K562 (cell line): Measurements from ENCODE around the gene NPB. TPM values are rescaled to one million over a fixed set of nuclear protein-coding genes. Genes with fewer than 3 reads are reported as not detected.

Experiments
- BHLHE40 ChIP-seq: IDR thresholded peaks from 2 replicates; pipeline ENCODE4 v1.6.1; 2011; ENCODE audit warnings: low read length, improper control_type of control experiment
- BRD4 ChIP-seq: fragments of 200-600 bp; sonication (generic); IDR thresholded peaks from 2 replicates; pipeline ENCODE4 v1.6.1; 2017; ENCODE audit warnings: inconsistent platforms
- CTBP1 ChIP-seq: fragments of 450-650 bp; IDR thresholded peaks from 2 replicates; pipeline ENCODE4 v1.6.1; 2016; ENCODE audit warnings: borderline replicate concordance
- CUX1 ChIP-seq: fragments of 200-800 bp; sonication (Bioruptor generic); IDR thresholded peaks from 2 replicates; pipeline ENCODE4 v1.6.1; 2016; ENCODE audit warnings: missing genetic modification characterization, missing compliant biosample characterization
- MTA3 ChIP-seq: fragments of 450-650 bp; formaldehyde crosslinking; IDR thresholded peaks from 2 replicates; pipeline ENCODE4 v1.6.1; 2017; ENCODE audit warnings: mild to moderate bottlenecking, borderline replicate concordance
- NBN ChIP-seq: fragments of 450-650 bp; IDR thresholded peaks from 2 replicates; pipeline ENCODE4 v1.6.1; 2016; ENCODE audit warnings: low read depth, mild to moderate bottlenecking
- SMARCA4 ChIP-seq: fragments of 450-650 bp; IDR thresholded peaks from 2 replicates; pipeline ENCODE4 v1.6.1; 2016
- THAP12 ChIP-seq: fragments of 250-450 bp; sonication (Bioruptor Pico); IDR thresholded peaks from 2 replicates; pipeline ENCODE4 v1.9.0; 2021; ENCODE audit warnings: mild to moderate bottlenecking, inconsistent platforms
- TRIM24 ChIP-seq, 2 experiments: fragments of 450-650 bp; IDR thresholded peaks; 2 replicates each; pipeline ENCODE4 v1.6.1; 2016
- ZBED1 ChIP-seq: IDR thresholded peaks from 2 replicates; pipeline ENCODE4 v1.6.1; 2014
- ZFP1 ChIP-seq: fragments of 450-650 bp; formaldehyde crosslinking; IDR thresholded peaks from 2 replicates; pipeline ENCODE4 v1.4.0; 2020; ENCODE audit warnings: mild to moderate bottlenecking, mixed read lengths
- ZFP36 ChIP-seq: fragments of 150-350 bp; IDR thresholded peaks from 2 replicates; pipeline ENCODE4 v1.6.1; 2018; ENCODE audit warnings: low read length, low read depth; ENCODE audit not compliant: partially characterized antibody
- ZNF124 ChIP-seq: sonication (generic); formaldehyde crosslinking; IDR thresholded peaks from 2 replicates; pipeline ENCODE4 v1.8.1; 2022; ENCODE audit warnings: missing genetic modification reagents
- ZNF277 ChIP-seq: fragments of 250-450 bp; sonication (Bioruptor Pico); IDR thresholded peaks from 2 replicates; pipeline ENCODE4 v1.8.0; 2022; ENCODE audit warnings: inconsistent platforms, mild to moderate bottlenecking, moderate library complexity, borderline replicate concordance
- ZNF316 ChIP-seq: fragments of 450-650 bp; IDR thresholded peaks from 2 replicates; pipeline ENCODE4 v1.6.1; 2016
- ZNF512 ChIP-seq: IDR thresholded peaks from 2 replicates; pipeline ENCODE4 v1.6.1; 2016; ENCODE audit warnings: missing genetic modification characterization, missing compliant biosample characterization
- ZNF707 ChIP-seq: fragments of 250-450 bp; sonication (Bioruptor Pico); conservative IDR thresholded peaks from 2 replicates; pipeline ENCODE4 v1.8.0; 2022; ENCODE audit warnings: inconsistent platforms, mild to moderate bottlenecking, moderate library complexity
- polyA plus RNA-seq, 8 experiments: library from polyadenylated mRNA; depleted of rRNA in 4 of 8; stranded (reverse) in 5 of 8; unstranded in 3 of 8; fragments of >200 nt; fragmentation: Nextera tagmentation in 2 of 8; fragmentation: Illumina TruSeq in 1 of 8; extraction: Ambion mirVana in 2 of 8; extraction: Trizol in 1 of 8; gene quantifications; 2 replicates each; pipeline versions ENCODE4 v1.2.1 to v1.2.3, GENCODE V29; 2011 to 2014; ENCODE audit warnings: inconsistent platforms in 1 of 8, missing spikeins in 1 of 8
- total RNA-seq, 7 experiments: library from RNA; depleted of rRNA in 6 of 7; stranded (reverse); fragments of >200 nt in 6 of 7; fragmentation: Illumina TruSeq in 2 of 7; extraction: Trizol in 2 of 7; gene quantifications; 2 replicates each; pipeline versions ENCODE4 v1.2.1 to v1.2.3, GENCODE V29; 2011 to 2021; ENCODE audit warnings: low replicate concordance in 1 of 7

The NPB gene
- total and polyA plus RNA-seq, 9 of the 15 experiments (the other 6 are each of a cell fraction or from before 2014, with no cell fraction given), result 0.03 to 0.61 (median 0.14) TPM; not detected in 2

GRCh38 chr17:81923302-81924260 is 21.5 kb downstream of the NPB start (continued):
- no peak for TF ChIP-seq CUX1 (CRISPR knock-in tag)
- 0 out of 2 replicates have a peak, but pooled peaks have one; percentile 21 for TF ChIP-seq THAP12 (CRISPR knock-in tag)
- peak; percentile 79; the same call in 1 of the 2 replicates for TF ChIP-seq SMARCA4
- no peak for TF ChIP-seq ZNF277 (CRISPR knock-in tag)
- TF ChIP-seq ZFP36, result no peak
- TF ChIP-seq ZNF316, result peak; percentile 100
- no peak for TF ChIP-seq ZBED1
- peak; percentile 61; the same call in 1 of the 2 replicates for TF ChIP-seq BHLHE40
- TF ChIP-seq ZFP1 (CRISPR knock-in tag), result no peak
- TF ChIP-seq BRD4, result no peak
- TF ChIP-seq NBN, result peak; percentile 76
- peak; percentile 27 to 76; a peak in 2 of 4 replicates for TF ChIP-seq TRIM24 (IDR thresholded peaks at IDR 0.05)
- no peak for TF ChIP-seq ZNF124 (CRISPR knock-in tag)
- TF ChIP-seq ZNF512 (tag), result no peak
- TF ChIP-seq CTBP1, result peak; percentile 82
- TF ChIP-seq MTA3, result peak; percentile 82
- no peak for TF ChIP-seq ZNF707 (CRISPR knock-in tag)
